Vagina (tissue), 2 donors: ENCODE results near the gene SLC8A2. TPM values are rescaled to one million over a fixed set of nuclear protein-coding genes. Genes with fewer than 3 reads are reported as not detected.

ENCODE experiments used
- DNase-seq, 2 donors: peaks; one replicate each; pipeline ENCODE4 v3.0.0-alpha.2; 2017; ENCODE audit errors: extremely low spot score in 2 of 2
- H3K27ac ChIP-seq: fragments of 200-600 bp; sonication (generic); one replicate; pipeline ENCODE4 v1.5.1; 2019
- H3K27me3 ChIP-seq: fragments of 200-600 bp; sonication (generic); one replicate; pipeline ENCODE4 v1.5.1; 2019
- H3K36me3 ChIP-seq, 2 donors: fragments of 200-600 bp; sonication (generic); one replicate each; pipeline ENCODE4 v1.5.1; 2017 to 2019
- H3K4me1 ChIP-seq: fragments of 200-600 bp; sonication (generic); one replicate; pipeline ENCODE4 v1.5.1; 2019
- H3K4me3 ChIP-seq, 2 donors: fragments of 200-600 bp; sonication (generic); 1 replicate in 1 of 2; 2 replicates in 1 of 2; pipeline ENCODE4 v1.5.1; 2016 to 2019
- H3K9me3 ChIP-seq: fragments of 200-600 bp; sonication (generic); one replicate; pipeline ENCODE4 v1.5.1; 2019
- POLR2A ChIP-seq, 2 donors: fragments of 450-650 bp; IDR thresholded peaks; one replicate each; pipeline ENCODE4 v1.6.1; 2017; ENCODE audit warnings: antibody characterized with exemption in 2 of 2, mild to moderate bottlenecking in 2 of 2, moderate library complexity in 2 of 2
- POLR2AphosphoS5 ChIP-seq, 2 donors: sonication (generic); formaldehyde crosslinking; IDR thresholded peaks; one replicate each; pipeline ENCODE4 v1.9.0; 2017; ENCODE audit warnings: antibody characterized with exemption in 2 of 2, mild to moderate bottlenecking in 2 of 2, low read depth in 1 of 2; ENCODE audit not compliant: insufficient read depth in 1 of 2
- intact Hi-C: fragments of 100-400 bp; cut with DNase I; formaldehyde crosslinking; loops from one replicate; pipeline ENCODE4 v1.15.1; 2023
- total RNA-seq: library from RNA; depleted of rRNA; stranded (reverse); fragments of >200 nt; gene quantifications from one replicate; pipeline ENCODE4 v1.2.3, GENCODE V29; 2016
- TF ChIP-seq, protein P1 (sequence below), 3 experiments: fragments of 450-650 bp in 2 of 3; fragments of 200-600 bp in 1 of 3; sonication (generic) in 1 of 3; IDR thresholded peaks; one replicate each; pipeline ENCODE4 v1.5.1; 2017 to 2019; ENCODE audit warnings: antibody characterized with exemption in 3 of 3, mild to moderate bottlenecking in 2 of 3, moderate library complexity in 2 of 3

Gene SLC8A2
- total RNA-seq, 1 donor from 2014 or later, result 0.49 TPM

DNA sequence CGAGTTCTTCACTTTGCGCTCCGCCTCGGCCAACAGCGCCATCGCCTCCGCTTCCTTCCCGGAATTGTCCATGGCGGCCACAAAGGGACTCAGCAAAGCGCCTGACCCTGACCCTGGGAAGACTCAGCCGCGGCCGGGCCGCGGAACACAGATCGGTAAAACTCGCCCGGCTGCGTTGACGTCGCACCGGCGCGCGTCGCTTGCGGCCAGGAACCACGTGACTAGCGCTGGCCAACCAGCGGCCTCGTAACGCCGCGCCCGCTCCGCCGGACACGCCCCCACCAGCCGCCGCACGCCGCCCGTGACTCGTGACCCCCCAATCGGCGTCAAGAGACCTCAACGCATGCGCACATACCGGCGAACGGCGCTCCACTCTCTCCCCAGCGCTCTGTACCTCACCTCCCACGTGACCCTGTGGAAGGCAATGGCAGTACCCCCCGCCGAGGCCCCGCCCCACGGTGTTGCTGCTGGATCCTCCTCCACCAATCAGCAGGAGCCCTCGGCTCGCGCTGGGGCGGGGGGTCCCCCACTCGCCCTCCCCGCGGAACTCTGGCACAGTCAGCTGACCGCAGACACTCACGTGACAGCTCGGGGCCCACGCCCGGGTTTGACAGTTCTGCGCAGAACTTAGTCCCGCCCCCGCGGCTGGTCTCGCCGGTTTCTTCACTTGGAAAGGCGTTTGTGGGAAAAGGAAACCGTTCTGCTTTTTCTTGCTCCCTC lies 43.3 kb upstream of the SLC8A2 start, which contains the start of gene NAPA:
Gene NAPA, minus strand, starts transcription at position 195 of the 720 bp plus-strand sequence. Its CDS starts 123 bp downstream, at position 72.
- no peaks in the 10 kb centered on the region for H3K27me3 ChIP-seq
- H3K9me3 ChIP-seq, result no peaks in the 10 kb centered on the region
- DNase-seq, result peak; percentile 100
- H3K36me3 ChIP-seq, result no peaks in the 10 kb centered on the region
- intact Hi-C loops, result loop anchor here (10.0 kb wide), 3 partner anchors 80 to 240 kb away; partner anchors contain the start of genes BICRA and INAFM1
- peak within 1 kb of the TSS; percentile 86 to 89 for H3K4me3 ChIP-seq
- peaks cover 51% of the 10 kb centered on the region for H3K4me1 ChIP-seq
- H3K27ac ChIP-seq, result peak within 1 kb of the TSS; percentile 99
- TF ChIP-seq POLR2AphosphoS5 (IDR thresholded peaks at IDR 0.05; ENCODE audit: insufficient read depth in 1 of 2, low read depth in 1 of 2) (peak; percentile 96 to 99), POLR2A (IDR thresholded peaks at IDR 0.05) (peak in 1 of 2 donors; percentile 95)
- TF ChIP-seq, protein P1, sequence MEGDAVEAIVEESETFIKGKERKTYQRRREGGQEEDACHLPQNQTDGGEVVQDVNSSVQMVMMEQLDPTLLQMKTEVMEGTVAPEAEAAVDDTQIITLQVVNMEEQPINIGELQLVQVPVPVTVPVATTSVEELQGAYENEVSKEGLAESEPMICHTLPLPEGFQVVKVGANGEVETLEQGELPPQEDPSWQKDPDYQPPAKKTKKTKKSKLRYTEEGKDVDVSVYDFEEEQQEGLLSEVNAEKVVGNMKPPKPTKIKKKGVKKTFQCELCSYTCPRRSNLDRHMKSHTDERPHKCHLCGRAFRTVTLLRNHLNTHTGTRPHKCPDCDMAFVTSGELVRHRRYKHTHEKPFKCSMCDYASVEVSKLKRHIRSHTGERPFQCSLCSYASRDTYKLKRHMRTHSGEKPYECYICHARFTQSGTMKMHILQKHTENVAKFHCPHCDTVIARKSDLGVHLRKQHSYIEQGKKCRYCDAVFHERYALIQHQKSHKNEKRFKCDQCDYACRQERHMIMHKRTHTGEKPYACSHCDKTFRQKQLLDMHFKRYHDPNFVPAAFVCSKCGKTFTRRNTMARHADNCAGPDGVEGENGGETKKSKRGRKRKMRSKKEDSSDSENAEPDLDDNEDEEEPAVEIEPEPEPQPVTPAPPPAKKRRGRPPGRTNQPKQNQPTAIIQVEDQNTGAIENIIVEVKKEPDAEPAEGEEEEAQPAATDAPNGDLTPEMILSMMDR (IDR thresholded peaks at IDR 0.05), result no peak

DNA sequence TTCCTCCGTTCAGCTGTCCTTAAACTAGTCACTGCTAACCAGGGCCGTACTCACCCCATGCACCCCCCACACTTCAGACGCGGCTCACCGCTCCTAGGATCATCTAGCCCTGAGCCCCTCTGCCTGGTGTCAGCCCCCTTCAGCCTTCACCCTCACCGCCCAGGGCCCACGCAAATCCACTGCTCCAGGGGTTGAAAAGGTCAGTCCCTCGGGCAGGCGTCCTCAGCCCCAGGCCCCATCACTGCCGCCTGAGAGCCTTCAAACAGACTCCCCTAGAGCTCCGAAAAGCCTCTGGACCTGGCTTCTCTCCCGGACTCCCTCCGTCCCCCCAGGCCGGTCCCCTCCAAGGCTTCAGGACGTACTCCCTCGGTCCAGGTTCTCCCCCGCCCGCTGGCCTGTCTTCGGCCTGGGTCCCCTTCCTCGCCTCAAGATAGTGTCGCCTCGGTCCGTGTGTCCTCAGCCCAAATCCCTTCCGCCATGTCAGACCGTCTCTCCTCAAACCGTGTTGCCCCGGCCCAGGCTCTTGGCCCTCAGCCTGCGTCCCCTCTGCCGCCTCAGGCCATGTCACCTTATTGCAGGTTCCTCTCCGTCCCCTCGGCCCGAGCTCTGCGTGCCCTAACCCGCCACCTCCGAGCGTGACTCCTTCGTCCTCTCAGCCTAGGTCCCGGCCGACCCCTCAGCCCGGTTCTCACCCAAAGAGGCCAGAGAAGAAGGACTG lies 42.6 kb upstream of the SLC8A2 start:
- H3K9me3 ChIP-seq, result no peaks in the 10 kb centered on the region
- no peaks in the 10 kb centered on the region for H3K27me3 ChIP-seq
- H3K4me3 ChIP-seq, result peak overlapping the region; percentile 86 to 89
- TF ChIP-seq POLR2A (IDR thresholded peaks at IDR 0.05) (no peak), POLR2AphosphoS5 (IDR thresholded peaks at IDR 0.05; ENCODE audit: insufficient read depth in 1 of 2, low read depth in 1 of 2) (no peak)
- TF ChIP-seq, protein P1 (IDR thresholded peaks at IDR 0.05), result no peak
- H3K36me3 ChIP-seq, result no peaks in the 10 kb centered on the region
- DNase-seq, result no peak
- H3K27ac ChIP-seq, result peak overlapping the region; percentile 99
- intact Hi-C loops, result loop anchor here (10.0 kb wide), 3 partner anchors 80 to 240 kb away; partner anchors contain the start of genes BICRA and INAFM1
- peaks cover 58% of the 10 kb centered on the region for H3K4me1 ChIP-seq

DNA sequence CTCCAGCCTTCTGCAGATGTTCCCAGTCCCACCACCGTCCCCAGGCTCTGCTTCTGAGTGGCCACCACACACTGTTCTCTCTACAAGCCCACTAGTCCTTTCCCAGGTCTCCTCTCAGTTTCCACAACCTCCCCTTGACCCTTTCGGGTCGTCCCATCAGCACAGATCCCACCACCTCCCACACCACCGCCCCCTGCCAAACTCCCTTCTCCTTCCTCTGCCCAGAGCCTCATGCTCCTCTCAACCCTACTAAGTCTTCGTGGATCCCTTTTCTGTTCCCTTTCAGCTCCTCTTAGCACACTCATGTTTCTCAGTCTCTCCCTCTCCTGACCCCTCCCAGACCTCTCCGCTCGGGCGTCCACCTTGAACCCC lies 41.2 kb upstream of the SLC8A2 start:
- peaks cover 72% of the 10 kb centered on the region for H3K4me1 ChIP-seq
- no peaks in the 10 kb centered on the region for H3K9me3 ChIP-seq
- intact Hi-C loops, result loop anchor here (10.0 kb wide), 3 partner anchors 78 to 238 kb away; partner anchors contain the start of genes BICRA and INAFM1
- peak overlapping the region; percentile 86 to 89 for H3K4me3 ChIP-seq
- TF ChIP-seq POLR2AphosphoS5 (IDR thresholded peaks at IDR 0.05; ENCODE audit: insufficient read depth in 1 of 2, low read depth in 1 of 2) (no peak), POLR2A (IDR thresholded peaks at IDR 0.05) (no peak)
- TF ChIP-seq, protein P1 (IDR thresholded peaks at IDR 0.05), result no peak
- no peak for DNase-seq
- no peaks in the 10 kb centered on the region for H3K27me3 ChIP-seq
- peak overlapping the region; percentile 99 for H3K27ac ChIP-seq
- no peaks in the 10 kb centered on the region for H3K36me3 ChIP-seq

DNA sequence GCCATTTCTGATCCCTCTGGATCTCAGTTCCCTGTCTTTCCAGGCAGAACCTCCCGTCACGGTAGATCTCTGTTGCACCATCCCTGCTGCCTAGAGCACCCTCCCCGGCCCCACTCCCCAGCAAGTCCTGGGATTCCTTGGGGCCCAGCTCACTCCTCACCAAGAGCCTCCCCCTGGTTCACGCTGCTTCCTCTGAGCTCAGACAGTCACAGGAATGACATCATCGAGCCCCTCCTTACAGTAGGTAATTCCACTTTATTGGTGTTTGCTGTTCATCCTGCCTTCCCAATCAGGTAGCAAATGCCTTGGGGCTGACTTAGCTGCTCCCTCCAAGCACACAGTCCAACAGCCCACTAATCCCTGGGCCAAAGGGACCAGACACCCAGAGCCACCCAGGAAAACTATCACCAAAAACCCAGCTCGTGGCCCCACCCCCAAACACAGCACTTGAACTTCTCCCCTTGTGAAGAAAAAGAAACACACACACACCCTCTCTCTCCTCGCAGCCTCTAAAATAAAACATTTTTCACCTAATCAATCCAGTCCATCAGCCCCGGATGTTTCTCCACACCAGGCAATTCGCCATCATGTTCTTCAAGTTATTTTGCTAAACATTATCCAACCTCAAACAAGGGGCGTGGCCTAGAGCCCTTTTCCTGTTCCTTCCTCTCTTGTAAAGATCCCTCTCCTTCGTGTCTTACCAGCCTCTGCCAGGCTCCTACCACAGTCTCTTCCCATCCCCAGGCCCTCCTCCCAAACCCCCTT lies 40.7 kb upstream of the SLC8A2 start:
- no peak for DNase-seq
- Histone ChIP-seq H3K27ac (peak overlapping the region; percentile 99), H3K27me3 (no peaks in the 10 kb centered on the region), H3K9me3 (no peaks in the 10 kb centered on the region), H3K36me3 (no peaks in the 10 kb centered on the region), H3K4me3 (peak overlapping the region; percentile 86 to 89), H3K4me1 (peaks cover 77% of the 10 kb centered on the region)
- intact Hi-C loops, result loop anchor here (10.0 kb wide), 3 partner anchors 78 to 238 kb away; partner anchors contain the start of genes BICRA and INAFM1
- TF ChIP-seq, protein P1 (IDR thresholded peaks at IDR 0.05), result no peak
- TF ChIP-seq POLR2AphosphoS5 (IDR thresholded peaks at IDR 0.05; ENCODE audit: insufficient read depth in 1 of 2, low read depth in 1 of 2) (no peak), POLR2A (IDR thresholded peaks at IDR 0.05) (no peak)
